HepG2 (cell line): Measurements from ENCODE around the gene SLC6A5. TPM values are rescaled to one million over a fixed set of nuclear protein-coding genes. Genes with fewer than 3 reads are reported as not detected.

Experiments
- CC2D1A ChIP-seq: sonication (generic); formaldehyde crosslinking; IDR thresholded peaks from 2 replicates; pipeline ENCODE4 v1.8.1; 2023; ENCODE audit warnings: mild to moderate bottlenecking, missing genetic modification reagents
- ZBTB49 ChIP-seq: sonication (generic); formaldehyde crosslinking; IDR thresholded peaks from 2 replicates; pipeline ENCODE4 v1.4.0; 2020; ENCODE audit warnings: missing genetic modification reagents, borderline replicate concordance
- ZNF3 ChIP-seq: IDR thresholded peaks from 2 replicates; pipeline ENCODE4 v1.7.0; 2017; ENCODE audit warnings: inconsistent platforms
- ZNF30 ChIP-seq: sonication (generic); formaldehyde crosslinking; IDR thresholded peaks from 2 replicates; pipeline ENCODE4 v1.5.0; 2020; ENCODE audit warnings: mild to moderate bottlenecking, missing genetic modification reagents
- ZNF407 ChIP-seq: sonication (generic); formaldehyde crosslinking; IDR thresholded peaks from one replicate; pipeline ENCODE4 v1.5.1; 2020; ENCODE audit warnings: mild to moderate bottlenecking, missing genetic modification reagents; ENCODE audit errors: not compliant biosample characterization
- ZNF850 ChIP-seq: sonication (generic); formaldehyde crosslinking; conservative IDR thresholded peaks from 2 replicates; pipeline ENCODE4 v1.9.0; 2021; ENCODE audit warnings: mild to moderate bottlenecking, missing genetic modification reagents
- polyA plus RNA-seq, 8 experiments: library from polyadenylated mRNA; depleted of rRNA in 3 of 8; stranded (reverse) in 7 of 8; unstranded in 1 of 8; fragments of >200 nt; fragmentation: Illumina TruSeq in 4 of 8; extraction: Trizol in 4 of 8; gene quantifications; 2 replicates each; pipeline versions ENCODE4 v1.2.1 to v1.2.3, GENCODE V29; 2011 to 2016; ENCODE audit warnings: low read depth in 4 of 8, missing spikeins in 1 of 8, mixed read lengths in 1 of 8; ENCODE audit not compliant: insufficient read depth in 1 of 8
- total RNA-seq, 5 experiments: library from RNA; depleted of rRNA; stranded (reverse); fragments of >200 nt; fragmentation: Illumina TruSeq; extraction: Trizol; gene quantifications; 2 replicates each; pipeline ENCODE4 v1.2.3, GENCODE V29; 2016; ENCODE audit warnings: low read depth in 1 of 5

SLC6A5 gene
- total and polyA plus RNA-seq, 2 of the 13 experiments (the other 11 are each of a cell fraction or from before 2014, with no cell fraction given) = not detected

GRCh38 chr11:20589796-20590195 lies 9.6 kb upstream of the SLC6A5 start (continued):
- no peak for TF ChIP-seq ZNF407 (CRISPR knock-in tag)
- TF ChIP-seq ZNF30 (CRISPR knock-in tag) = no peak
- no peak for TF ChIP-seq ZBTB49 (CRISPR knock-in tag)
- TF ChIP-seq CC2D1A (CRISPR knock-in tag) = no peak
- no peak for TF ChIP-seq ZNF850
- TF ChIP-seq ZNF3 (CRISPR knock-in tag) = no peak
